OCI-LY1 (cell line): ENCODE results near the gene NEK6.

Source experiments
- H2AFZ ChIP-seq: fragments of 200-600 bp; sonication (generic), shearing (Covaris generic); 2 replicates; pipeline ENCODE4 v1.6.0; 2014; ENCODE audit warnings: antibody characterized with exemption, mild to moderate bottlenecking, low read length
- H3F3A ChIP-seq: fragments of 200-600 bp; sonication (generic), shearing (Covaris generic); 2 replicates; pipeline ENCODE4 v1.6.0; 2014; ENCODE audit warnings: mild to moderate bottlenecking, antibody characterized with exemption, low read length, moderate library complexity; ENCODE audit not compliant: insufficient read depth
- H3K27ac ChIP-seq: fragments of 200-600 bp; sonication (generic); 2 replicates; pipeline ENCODE4 v1.5.1; 2014; ENCODE audit warnings: low read length, mixed run types, mild to moderate bottlenecking, low read depth; ENCODE audit not compliant: poor library complexity, severe bottlenecking
- H3K27me3 ChIP-seq: fragments of 200-600 bp; sonication (generic); 2 replicates; pipeline ENCODE4 v1.6.0; 2014; ENCODE audit warnings: antibody characterized with exemption, mild to moderate bottlenecking, low read length, moderate library complexity; ENCODE audit not compliant: insufficient read depth
- H3K36me3 ChIP-seq: fragments of 200-600 bp; sonication (generic); 2 replicates; pipeline ENCODE4 v1.6.1; 2014; ENCODE audit warnings: mild to moderate bottlenecking, antibody characterized with exemption, low read length, moderate library complexity, mixed read lengths; ENCODE audit not compliant: insufficient read depth
- H3K4me1 ChIP-seq: fragments of 200-600 bp; sonication (generic); 2 replicates; pipeline ENCODE4 v1.5.1; 2014; ENCODE audit warnings: mild to moderate bottlenecking, low read length, moderate library complexity; ENCODE audit not compliant: insufficient read depth, severe bottlenecking
- H3K4me2 ChIP-seq: fragments of 200-600 bp; sonication (generic), shearing (Covaris generic); 2 replicates; pipeline ENCODE4 v1.6.1; 2014; ENCODE audit warnings: low read length
- H3K4me3 ChIP-seq: fragments of 200-600 bp; sonication (generic); 2 replicates; pipeline ENCODE4 v1.5.1; 2014; ENCODE audit warnings: low read length, low read depth, mild to moderate bottlenecking, mixed read lengths; ENCODE audit not compliant: poor library complexity, severe bottlenecking
- H3K79me2 ChIP-seq: fragments of 200-600 bp; shearing (Covaris generic); 2 replicates; pipeline ENCODE4 v1.6.1; 2016; ENCODE audit warnings: mixed run types, low read length, mixed read lengths; ENCODE audit not compliant: insufficient read depth
- H3K9ac ChIP-seq: fragments of 200-600 bp; sonication (generic), shearing (Covaris generic); 2 replicates; pipeline ENCODE4 v1.6.1; 2014; ENCODE audit warnings: mild to moderate bottlenecking, low read length, mixed read lengths
- H3K9me2 ChIP-seq: fragments of 200-600 bp; sonication (generic), shearing (Covaris generic); 2 replicates; pipeline ENCODE4 v1.6.1; 2014; ENCODE audit warnings: low read depth, mild to moderate bottlenecking, low read length, mixed read lengths
- H3K9me3 ChIP-seq: fragments of 200-600 bp; shearing (Covaris generic); 2 replicates; pipeline ENCODE4 v1.6.1; 2014; ENCODE audit warnings: low read length, mixed read lengths
- H4K20me1 ChIP-seq: fragments of 200-600 bp; sonication (generic), shearing (Covaris generic); 2 replicates; pipeline ENCODE4 v1.6.0; 2016; ENCODE audit warnings: mild to moderate bottlenecking, low read length; ENCODE audit not compliant: insufficient read depth
- EZH2 ChIP-seq: fragments of 200-600 bp; sonication (generic), shearing (Covaris generic); IDR thresholded peaks from 2 replicates; pipeline ENCODE4 v1.8.0; 2017; ENCODE audit warnings: borderline replicate concordance, mixed run types, mild to moderate bottlenecking, antibody characterized with exemption, low read length, moderate library complexity, mixed read lengths
- TF ChIP-seq, protein P1 (sequence below): fragments of 200-600 bp; sonication (generic), shearing (Covaris generic); IDR thresholded peaks from 2 replicates; pipeline ENCODE4 v1.5.1; 2017; ENCODE audit warnings: mild to moderate bottlenecking, antibody characterized with exemption, low read length, moderate library complexity, mixed read lengths

The NEK6 gene

GRCh38 chr9:124359426-124359825 is 101.7 kb downstream of the NEK6 start:
- Histone ChIP-seq H3K79me2 (peaks cover 15% of the 10 kb centered on the region), H4K20me1 (no peaks in the 10 kb centered on the region), H3K27me3 (no peaks in the 10 kb centered on the region), H2AFZ (no peak overlapping the region), H3F3A (no peaks in the 10 kb centered on the region), H3K9me2 (no peaks in the 10 kb centered on the region), H3K36me3 (peaks cover 13% of the 10 kb centered on the region; the same call in 1 of the 2 replicates), H3K9me3 (no peaks in the 10 kb centered on the region), H3K4me3 (no peak overlapping the region), H3K9ac (no peak overlapping the region), H3K27ac (no peak overlapping the region), H3K4me2 (no peak overlapping the region), H3K4me1 (no peaks in the 10 kb centered on the region)
- TF ChIP-seq EZH2 = no peak
- TF ChIP-seq, protein P1, sequence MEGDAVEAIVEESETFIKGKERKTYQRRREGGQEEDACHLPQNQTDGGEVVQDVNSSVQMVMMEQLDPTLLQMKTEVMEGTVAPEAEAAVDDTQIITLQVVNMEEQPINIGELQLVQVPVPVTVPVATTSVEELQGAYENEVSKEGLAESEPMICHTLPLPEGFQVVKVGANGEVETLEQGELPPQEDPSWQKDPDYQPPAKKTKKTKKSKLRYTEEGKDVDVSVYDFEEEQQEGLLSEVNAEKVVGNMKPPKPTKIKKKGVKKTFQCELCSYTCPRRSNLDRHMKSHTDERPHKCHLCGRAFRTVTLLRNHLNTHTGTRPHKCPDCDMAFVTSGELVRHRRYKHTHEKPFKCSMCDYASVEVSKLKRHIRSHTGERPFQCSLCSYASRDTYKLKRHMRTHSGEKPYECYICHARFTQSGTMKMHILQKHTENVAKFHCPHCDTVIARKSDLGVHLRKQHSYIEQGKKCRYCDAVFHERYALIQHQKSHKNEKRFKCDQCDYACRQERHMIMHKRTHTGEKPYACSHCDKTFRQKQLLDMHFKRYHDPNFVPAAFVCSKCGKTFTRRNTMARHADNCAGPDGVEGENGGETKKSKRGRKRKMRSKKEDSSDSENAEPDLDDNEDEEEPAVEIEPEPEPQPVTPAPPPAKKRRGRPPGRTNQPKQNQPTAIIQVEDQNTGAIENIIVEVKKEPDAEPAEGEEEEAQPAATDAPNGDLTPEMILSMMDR = no peak

- Histone ChIP-seq H3K9ac (no peak overlapping the region), H4K20me1 (no peaks in the 10 kb centered on the region)
These were observed 102.3 kb downstream of the NEK6 start for GRCh38 chr9:124359855-124360678.

DNA sequence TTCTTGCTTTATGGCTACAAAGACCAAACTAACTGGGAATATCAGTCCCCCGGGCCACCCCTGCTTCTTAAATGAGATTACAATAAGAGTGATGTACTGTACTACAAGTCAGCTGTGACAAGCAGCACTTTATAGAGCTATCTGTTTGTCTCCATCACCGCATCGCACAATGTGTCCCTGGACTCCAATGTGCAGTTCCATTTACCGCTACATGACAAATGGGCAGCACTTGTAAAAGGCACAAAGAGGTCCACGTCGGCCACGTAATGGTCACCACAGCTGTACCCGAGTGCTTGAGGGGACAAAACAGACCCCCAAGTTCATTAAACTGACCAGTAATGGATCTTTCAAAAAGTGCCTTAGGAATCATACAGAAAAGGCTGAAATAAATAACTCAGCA is 103.4 kb downstream of the NEK6 start:
- peaks cover 15% of the 10 kb centered on the region for H3K79me2 ChIP-seq
- H4K20me1 ChIP-seq = no peaks in the 10 kb centered on the region
- TF ChIP-seq EZH2 = no peak
- TF ChIP-seq, protein P1 = no peak

More at GRCh38 chr9:124359855-124360678, 102.3 kb downstream of the NEK6 start:
- no peak overlapping the region for H3K4me2 ChIP-seq
- H3K79me2 ChIP-seq = peaks cover 15% of the 10 kb centered on the region
- no peaks in the 10 kb centered on the region for H3F3A ChIP-seq
- H3K4me1 ChIP-seq = no peaks in the 10 kb centered on the region
- H3K9me3 ChIP-seq = no peaks in the 10 kb centered on the region
- no peak overlapping the region for H3K27ac ChIP-seq
- H2AFZ ChIP-seq = no peak overlapping the region
- no peaks in the 10 kb centered on the region for H3K27me3 ChIP-seq
- no peak overlapping the region for H3K4me3 ChIP-seq
- H3K36me3 ChIP-seq = peaks cover 19% of the 10 kb centered on the region; the same call in 1 of the 2 replicates
- no peaks in the 10 kb centered on the region for H3K9me2 ChIP-seq
- TF ChIP-seq EZH2 = no peak
- TF ChIP-seq, protein P1 = no peak

More for the DNA sequence above, 103.4 kb downstream of the NEK6 start:
- H3K4me1 ChIP-seq = no peaks in the 10 kb centered on the region
- no peaks in the 10 kb centered on the region for H3K9me2 ChIP-seq
- no peaks in the 10 kb centered on the region for H3K27me3 ChIP-seq
- no peaks in the 10 kb centered on the region for H3F3A ChIP-seq
- peaks cover 22% of the 10 kb centered on the region; the same call in 1 of the 2 replicates for H3K36me3 ChIP-seq
- H3K4me3 ChIP-seq = no peak overlapping the region
- no peaks in the 10 kb centered on the region for H3K9me3 ChIP-seq
- no peak overlapping the region for H3K4me2 ChIP-seq
- H2AFZ ChIP-seq = no peak overlapping the region
- no peak overlapping the region for H3K27ac ChIP-seq
- H3K9ac ChIP-seq = no peak overlapping the region
